PFSK-1 (cell line): ENCODE results near the gene DDC.

Experiments used
- FOXP2 ChIP-seq: optimal IDR thresholded peaks from 2 replicates; pipeline ENCODE3; 2011; ENCODE audit warnings: borderline replicate concordance, control low read depth, inconsistent platforms; ENCODE audit not compliant: insufficient read depth; ENCODE audit errors: extremely low read length, extremely low read depth
- POLR2AphosphoS5 ChIP-seq: IDR thresholded peaks from 2 replicates; pipeline ENCODE4 v1.6.1; 2012; ENCODE audit warnings: low read depth, mild to moderate bottlenecking, control low read depth, low read length, moderate library complexity
- REST ChIP-seq, 2 experiments: IDR thresholded peaks; 2 replicates each; pipeline versions ENCODE4 v1.6.1 to v1.8.0; 2011 to 2012; ENCODE audit warnings: low read depth in 2 of 2, low read length in 2 of 2, control low read depth in 1 of 2, inconsistent platforms in 1 of 2, mild to moderate bottlenecking in 1 of 2, moderate library complexity in 1 of 2; ENCODE audit not compliant: insufficient read depth in 1 of 2
- SIN3A ChIP-seq: IDR thresholded peaks from 2 replicates; pipeline ENCODE4 v1.6.1; 2012; ENCODE audit warnings: mild to moderate bottlenecking, low read length, moderate library complexity, borderline replicate concordance; ENCODE audit not compliant: insufficient read depth
- TAF1 ChIP-seq: IDR thresholded peaks from 2 replicates; pipeline ENCODE4 v1.6.1; 2012; ENCODE audit warnings: low read length, control low read depth, borderline replicate concordance; ENCODE audit not compliant: insufficient read depth

GRCh38 chr7:50565977-50566376, 772 bp upstream of the DDC start:
- TF ChIP-seq POLR2AphosphoS5, result no peak
- TF ChIP-seq TAF1, result no peak
- no peak for TF ChIP-seq SIN3A
- no peak for TF ChIP-seq REST (IDR thresholded peaks at IDR 0.05; ENCODE audit: insufficient read depth in 1 of 2, low read depth in 2 of 2, low read length in 2 of 2)
- TF ChIP-seq FOXP2, result no peak
